ENCODE results near the gene NPRL2.

Gene NPRL2

GRCh38 chr3:50352781-50353180 is 2.2 kb upstream of the NPRL2 start:
- no peaks in the 10 kb centered on the region for H3K27me3 ChIP-seq (replicated peaks; ENCODE audit: control insufficient read depth, insufficient read depth, low read length)
- peak; percentile 17 for TF ChIP-seq CTCF (IDR thresholded peaks at IDR 0.05; ENCODE audit: insufficient read depth, low read length, poor library complexity, severe bottlenecking)
- no peak overlapping the region for H3K4me3 ChIP-seq (replicated peaks; ENCODE audit: low read depth, low read length)
- no peak for DNase-seq (ENCODE audit: extremely low read depth, insufficient read length)
- H3K36me3 ChIP-seq (ENCODE audit: control insufficient read depth, insufficient read depth, low read length): peaks cover 36% of the 10 kb centered on the region

DNA sequence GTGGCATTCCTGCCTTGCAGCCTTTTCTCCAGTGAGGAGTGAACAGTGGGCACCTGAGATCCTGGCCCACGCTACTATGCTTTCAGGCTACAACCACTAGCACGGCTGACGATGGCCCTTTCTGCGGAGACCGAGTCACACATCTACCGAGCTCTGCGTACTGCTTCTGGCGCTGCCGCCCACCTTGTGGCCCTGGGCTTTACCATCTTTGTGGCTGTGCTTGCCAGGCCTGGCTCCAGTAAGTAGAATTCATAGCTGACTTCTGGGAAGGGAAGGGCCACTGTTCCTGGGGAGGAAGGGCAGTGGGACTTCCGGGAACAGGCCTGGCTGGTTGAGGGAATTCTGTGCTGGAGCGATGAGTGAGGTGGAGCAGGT is 735 bp upstream of the NPRL2 start:
- H3K4me3 ChIP-seq (replicated peaks; ENCODE audit: low read depth, low read length): peak overlapping the region; percentile 77
- DNase-seq (ENCODE audit: extremely low read depth, insufficient read length): no peak
- peaks cover 36% of the 10 kb centered on the region for H3K36me3 ChIP-seq (ENCODE audit: control insufficient read depth, insufficient read depth, low read length)
- no peaks in the 10 kb centered on the region for H3K27me3 ChIP-seq (replicated peaks; ENCODE audit: control insufficient read depth, insufficient read depth, low read length)
- TF ChIP-seq CTCF (IDR thresholded peaks at IDR 0.05; ENCODE audit: insufficient read depth, low read length, poor library complexity, severe bottlenecking): no peak

- Histone ChIP-seq H3K27me3 (replicated peaks; ENCODE audit: control insufficient read depth, insufficient read depth, low read length) (no peaks in the 10 kb centered on the region), H3K36me3 (ENCODE audit: control insufficient read depth, insufficient read depth, low read length) (peaks cover 28% of the 10 kb centered on the region), H3K4me3 (replicated peaks; ENCODE audit: low read depth, low read length) (peak overlapping the region; percentile 77)
- DNase-seq (ENCODE audit: extremely low read depth, insufficient read length): no peak
- no peak for TF ChIP-seq CTCF (IDR thresholded peaks at IDR 0.05; ENCODE audit: insufficient read depth, low read length, poor library complexity, severe bottlenecking)
Measured at GRCh38 chr3:50350213-50350526, 405 bp downstream of the NPRL2 start.

DNA sequence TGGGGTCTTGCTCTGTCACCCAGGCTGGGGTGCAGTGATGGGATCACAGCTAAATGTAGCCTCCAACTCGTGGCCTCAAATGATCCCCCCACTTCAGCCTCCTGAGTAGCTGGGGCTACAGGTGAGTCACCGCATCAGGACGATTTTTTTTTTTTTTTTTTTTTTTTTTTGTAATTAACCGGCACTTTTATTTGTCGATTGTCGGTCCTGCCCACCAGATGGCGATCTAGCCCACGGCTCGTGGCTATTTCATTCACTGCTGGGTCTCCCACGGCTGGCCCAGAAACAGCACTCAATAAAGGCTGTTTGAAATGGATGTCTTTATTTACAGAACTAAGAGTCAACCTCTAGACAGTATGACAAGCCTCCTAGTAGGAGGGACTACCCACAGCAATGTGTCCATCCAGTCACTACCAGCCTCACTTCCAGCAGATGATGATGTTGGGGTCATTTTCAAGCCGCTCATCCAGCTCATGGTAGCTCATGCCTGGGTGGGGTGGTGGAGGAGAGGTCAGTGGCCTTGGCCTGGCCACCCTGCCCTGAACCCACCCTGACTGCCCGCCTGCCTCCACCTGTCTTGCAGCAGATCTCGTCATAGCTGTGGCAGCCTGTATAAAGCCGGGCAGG is 3.3 kb downstream of the NPRL2 start:
- DNase-seq (ENCODE audit: extremely low read depth, insufficient read length): no peak
- no peak overlapping the region for H3K4me3 ChIP-seq (replicated peaks; ENCODE audit: low read depth, low read length)
- peaks cover 11% of the 10 kb centered on the region for H3K36me3 ChIP-seq (ENCODE audit: control insufficient read depth, insufficient read depth, low read length)
- peak; percentile 66 for TF ChIP-seq CTCF (IDR thresholded peaks at IDR 0.05; ENCODE audit: insufficient read depth, low read length, poor library complexity, severe bottlenecking)
- no peaks in the 10 kb centered on the region for H3K27me3 ChIP-seq (replicated peaks; ENCODE audit: control insufficient read depth, insufficient read depth, low read length)

DNA sequence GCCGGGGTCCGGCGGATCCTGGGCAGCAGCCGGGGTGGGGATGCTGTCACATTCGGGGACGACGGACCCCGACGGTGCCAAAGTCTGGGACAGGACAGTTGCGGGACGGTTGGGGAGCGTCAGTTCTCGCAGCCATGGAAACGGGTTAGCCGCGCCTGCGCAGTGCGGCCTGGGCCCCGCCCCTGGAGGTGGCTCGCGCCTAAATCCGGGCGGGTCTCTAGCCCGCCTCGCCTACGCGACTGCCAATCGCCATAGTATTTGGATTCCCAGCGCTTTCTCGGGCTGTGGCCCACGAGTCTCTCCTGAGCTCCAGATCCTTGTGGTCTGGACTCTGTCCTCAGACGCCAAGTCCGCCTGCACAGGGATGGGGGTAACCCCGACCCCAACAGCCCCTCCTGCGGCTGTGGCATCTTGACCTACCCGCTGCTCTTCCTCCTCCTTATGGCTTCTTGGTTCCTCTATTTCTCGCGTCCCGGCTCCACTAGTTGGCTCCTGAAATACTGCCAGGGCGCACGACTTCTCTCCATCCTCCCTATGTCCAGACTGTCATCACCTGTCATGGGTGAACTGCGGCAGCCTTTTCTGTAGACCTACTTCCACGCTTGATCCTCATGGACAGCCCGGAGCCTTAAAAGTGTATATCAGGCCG is 4.9 kb downstream of the NPRL2 start, which contains the start of gene ZMYND10:
Gene ZMYND10 (minus strand): TSS at position 147 of the 649 bp plus-strand sequence. CDS start 153 bp downstream, outside the sequence.
- H3K4me3 ChIP-seq (replicated peaks; ENCODE audit: low read depth, low read length): peak within 1 kb of the TSS; percentile 46
- DNase-seq (ENCODE audit: extremely low read depth, insufficient read length): peak; percentile 79
- no peak for TF ChIP-seq CTCF (IDR thresholded peaks at IDR 0.05; ENCODE audit: insufficient read depth, low read length, poor library complexity, severe bottlenecking)
- H3K36me3 ChIP-seq (ENCODE audit: control insufficient read depth, insufficient read depth, low read length): peaks cover 11% of the 10 kb centered on the region
- H3K27me3 ChIP-seq (replicated peaks; ENCODE audit: control insufficient read depth, insufficient read depth, low read length): no peaks in the 10 kb centered on the region

All from GM06990 (cell line).